Activated naive CD4-positive, alpha-beta T cell (primary cell): ENCODE measurements around the gene PCSK9.

Experiments
- DNase-seq, 4 experiments: peaks; one replicate each; lab custom pipeline; 2025; lab: John Stamatoyannopoulos, UW

Gene PCSK9

DNA sequence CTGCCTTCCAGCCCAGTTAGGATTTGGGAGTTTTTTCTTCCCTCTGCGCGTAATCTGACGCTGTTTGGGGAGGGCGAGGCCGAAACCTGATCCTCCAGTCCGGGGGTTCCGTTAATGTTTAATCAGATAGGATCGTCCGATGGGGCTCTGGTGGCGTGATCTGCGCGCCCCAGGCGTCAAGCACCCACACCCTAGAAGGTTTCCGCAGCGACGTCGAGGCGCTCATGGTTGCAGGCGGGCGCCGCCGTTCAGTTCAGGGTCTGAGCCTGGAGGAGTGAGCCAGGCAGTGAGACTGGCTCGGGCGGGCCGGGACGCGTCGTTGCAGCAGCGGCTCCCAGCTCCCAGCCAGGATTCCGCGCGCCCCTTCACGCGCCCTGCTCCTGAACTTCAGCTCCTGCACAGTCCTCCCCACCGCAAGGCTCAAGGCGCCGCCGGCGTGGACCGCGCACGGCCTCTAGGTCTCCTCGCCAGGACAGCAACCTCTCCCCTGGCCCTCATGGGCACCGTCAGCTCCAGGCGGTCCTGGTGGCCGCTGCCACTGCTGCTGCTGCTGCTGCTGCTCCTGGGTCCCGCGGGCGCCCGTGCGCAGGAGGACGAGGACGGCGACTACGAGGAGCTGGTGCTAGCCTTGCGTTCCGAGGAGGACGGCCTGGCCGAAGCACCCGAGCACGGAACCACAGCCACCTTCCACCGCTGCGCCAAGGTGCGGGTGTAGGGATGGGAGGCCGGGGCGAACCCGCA lies at the start of gene PCSK9:
PCSK9 (plus strand) TSS at position 207 of the 741 bp plus-strand sequence; CDS start at position 497, 290 bp downstream.
- DNase-seq: no peak

DNA sequence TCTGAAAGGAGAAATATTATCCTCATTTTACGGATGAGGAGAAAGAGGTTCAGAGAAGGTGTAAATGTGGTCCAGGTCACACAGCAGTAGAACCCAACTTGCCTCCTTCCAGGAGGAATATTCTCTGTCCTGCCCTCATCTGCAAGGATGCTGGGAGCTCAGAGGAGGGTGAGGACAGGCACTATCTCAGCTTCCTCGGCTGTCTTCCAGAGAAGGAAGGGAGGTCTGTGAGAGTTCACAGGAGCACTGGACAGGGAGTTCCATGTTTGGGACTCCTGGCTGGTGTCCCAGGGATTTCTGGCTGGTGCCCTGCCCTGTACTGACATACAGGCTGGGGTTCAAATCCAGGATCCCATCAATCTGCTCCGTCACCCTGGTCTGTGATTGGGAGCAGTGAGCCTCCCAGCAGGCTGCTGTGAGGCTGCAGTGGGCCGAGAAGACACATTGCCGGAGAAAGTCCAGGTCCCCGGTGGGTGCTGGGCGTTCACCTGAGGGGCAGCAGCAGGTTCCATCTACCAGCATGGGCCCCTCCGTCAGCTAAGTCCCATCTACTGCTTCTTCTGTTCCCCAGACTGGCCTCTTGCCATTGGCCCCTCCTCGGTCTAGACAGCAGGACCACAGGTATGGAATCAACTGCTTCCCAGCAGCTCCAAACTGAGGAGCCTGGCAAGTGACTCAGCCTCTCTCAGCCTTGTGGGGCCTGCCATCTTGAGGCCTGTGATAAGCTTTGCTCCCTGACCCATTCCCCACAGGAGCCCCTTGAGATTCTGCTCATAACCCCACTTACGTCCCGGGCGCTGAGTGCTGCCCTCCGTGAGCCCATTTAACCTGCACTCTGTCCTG lies 49.2 kb upstream of the PCSK9 start:
- no peak for DNase-seq

- DNase-seq: no peak
Measured at GRCh38 chr1:54990916-54991315, 48.4 kb upstream of the PCSK9 start.

DNA sequence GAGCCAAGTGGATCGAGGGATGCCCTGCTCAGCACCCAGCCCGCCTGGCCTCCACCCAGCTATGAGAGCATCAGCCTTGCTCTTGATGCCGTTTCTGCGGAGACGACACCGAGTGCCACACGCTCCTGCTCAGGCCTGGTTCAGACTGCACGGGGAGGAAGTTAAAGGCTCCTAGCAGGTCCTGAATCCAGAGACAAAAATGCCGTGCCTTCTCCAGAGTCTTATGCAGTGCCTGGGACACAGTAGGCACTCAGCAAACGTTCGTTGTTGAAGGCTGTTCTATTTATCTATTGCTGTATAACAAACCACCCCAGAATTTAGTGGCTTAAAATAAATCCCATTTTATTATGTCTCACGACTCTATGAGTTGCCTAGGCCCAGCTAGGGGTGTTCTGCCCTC lies 47.4 kb upstream of the PCSK9 start:
- no peak for DNase-seq

GRCh38 chr1:54993140-54993539 lies 46.2 kb upstream of the PCSK9 start:
- no peak for DNase-seq

- DNase-seq: no peak
Measured at GRCh38 chr1:54994355-54994990, 44.9 kb upstream of the PCSK9 start.

DNA sequence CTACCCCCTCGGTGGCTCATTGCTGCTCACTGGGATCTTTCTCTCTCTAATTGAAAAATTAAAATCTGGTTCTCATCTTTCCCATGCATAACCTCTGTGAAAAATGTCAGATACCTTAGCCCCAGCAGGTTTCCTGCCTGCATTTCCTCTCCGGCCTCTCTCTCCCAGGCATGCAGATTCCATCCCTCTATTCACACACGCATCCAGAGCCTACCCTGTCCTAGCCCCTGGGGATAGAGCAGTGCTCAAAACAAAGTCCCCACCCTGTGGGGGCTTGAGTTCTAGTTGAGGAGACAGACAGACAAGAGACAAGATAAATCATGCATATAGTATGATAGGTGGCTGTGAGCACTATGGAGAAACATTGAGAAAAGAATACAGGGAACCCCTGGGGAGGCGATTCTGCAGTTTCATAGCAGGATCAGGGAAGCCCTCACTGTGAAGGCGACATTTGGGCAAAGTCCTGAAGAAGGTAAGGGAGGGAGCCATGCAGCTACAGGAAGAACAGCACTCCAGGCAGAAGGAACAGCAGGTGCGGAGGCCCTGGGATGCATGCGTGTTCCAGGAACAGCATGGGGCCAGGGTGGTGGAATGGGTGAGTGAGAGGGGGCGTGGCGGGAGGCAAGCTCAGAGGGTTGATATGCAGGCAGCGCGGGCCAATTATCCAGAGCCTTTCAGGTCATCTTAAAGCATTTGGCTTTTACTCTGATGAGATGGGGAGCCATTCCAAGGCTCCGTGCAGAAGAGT lies 44.2 kb upstream of the PCSK9 start:
- no peak for DNase-seq

GRCh38 chr1:54995835-54996234 lies 43.5 kb upstream of the PCSK9 start:
- DNase-seq: no peak

- peak; percentile 27 to 62 (median 46) for DNase-seq
Measured at GRCh38 chr1:54996359-54996868, 42.9 kb upstream of the PCSK9 start.

DNA sequence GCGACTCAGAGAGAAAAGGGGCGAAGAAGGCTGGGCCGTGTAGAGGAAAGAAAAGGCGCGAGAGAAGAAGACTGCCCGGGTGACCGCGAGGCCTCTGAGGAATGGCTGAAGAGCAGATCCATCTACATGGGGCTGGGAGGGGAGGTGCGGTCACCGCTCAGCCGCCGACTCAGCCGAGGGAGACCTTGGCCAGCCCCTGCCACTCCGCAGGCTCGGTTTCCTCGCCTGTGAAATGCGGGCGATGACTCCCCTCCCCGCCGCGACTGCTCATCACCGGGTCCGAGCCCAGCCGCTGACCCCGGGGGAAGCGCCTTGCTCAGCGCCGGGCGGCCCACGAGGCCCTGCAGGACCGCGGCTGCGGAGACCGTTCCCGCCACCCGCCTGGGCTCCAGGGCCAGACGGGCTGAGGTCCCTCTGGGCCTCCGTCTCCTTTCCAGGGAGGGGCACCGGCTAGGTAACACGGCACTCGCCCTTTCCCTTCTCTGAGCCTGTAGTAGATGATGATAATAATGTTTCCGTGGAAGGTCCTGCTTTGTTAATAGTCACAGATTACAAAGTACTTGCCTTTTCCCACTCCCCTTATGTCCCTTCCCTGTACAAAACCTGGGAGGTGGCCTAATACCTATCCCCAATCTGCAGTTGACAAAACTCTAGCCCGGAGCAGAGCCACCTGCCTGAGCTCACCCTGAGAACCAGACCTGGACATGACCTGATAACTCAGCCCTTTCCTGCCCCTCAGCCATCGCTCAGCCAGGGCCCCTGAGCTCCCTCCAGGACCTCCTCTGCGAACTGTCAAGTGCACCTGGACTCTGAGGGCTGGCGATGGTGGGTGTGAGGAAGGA lies 42.3 kb upstream of the PCSK9 start:
- no peak for DNase-seq

GRCh38 chr1:54997711-54997986 lies 41.7 kb upstream of the PCSK9 start:
- DNase-seq: no peak

- DNase-seq: no peak
Measured at GRCh38 chr1:54998100-54998499, 41.2 kb upstream of the PCSK9 start.

GRCh38 chr1:54998677-54999076 lies 40.7 kb upstream of the PCSK9 start, which contains the start of gene BSND:
Gene BSND, plus strand, starts transcription at chr1:54998933. Its CDS starts 254 bp downstream, at chr1:54999187.
- no peak for DNase-seq

- DNase-seq: no peak
Measured at GRCh38 chr1:55000110-55001085, 39.0 kb upstream of the PCSK9 start.

DNA sequence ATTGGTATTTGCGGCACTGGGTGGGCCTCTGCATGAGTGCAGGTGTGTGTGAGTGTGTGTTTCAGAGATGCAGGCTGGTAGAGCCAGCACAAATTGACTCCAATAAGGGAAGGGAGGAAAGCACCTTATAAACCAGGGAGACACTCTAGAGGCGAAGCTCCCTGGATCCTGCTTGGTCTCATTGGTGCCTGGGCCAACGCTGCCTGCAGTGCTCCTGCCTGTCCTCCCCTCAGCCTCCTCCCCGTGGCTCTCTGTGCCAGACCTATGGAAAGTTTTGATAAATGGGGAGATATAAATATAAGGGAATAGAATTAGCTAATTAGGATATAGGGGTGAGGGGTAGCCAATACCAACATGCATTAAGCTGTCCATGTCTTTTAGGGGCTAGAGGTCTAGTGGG lies 38.0 kb upstream of the PCSK9 start:
- DNase-seq: no peak

- DNase-seq: no peak
Measured at GRCh38 chr1:55002686-55003085, 36.7 kb upstream of the PCSK9 start.

DNA sequence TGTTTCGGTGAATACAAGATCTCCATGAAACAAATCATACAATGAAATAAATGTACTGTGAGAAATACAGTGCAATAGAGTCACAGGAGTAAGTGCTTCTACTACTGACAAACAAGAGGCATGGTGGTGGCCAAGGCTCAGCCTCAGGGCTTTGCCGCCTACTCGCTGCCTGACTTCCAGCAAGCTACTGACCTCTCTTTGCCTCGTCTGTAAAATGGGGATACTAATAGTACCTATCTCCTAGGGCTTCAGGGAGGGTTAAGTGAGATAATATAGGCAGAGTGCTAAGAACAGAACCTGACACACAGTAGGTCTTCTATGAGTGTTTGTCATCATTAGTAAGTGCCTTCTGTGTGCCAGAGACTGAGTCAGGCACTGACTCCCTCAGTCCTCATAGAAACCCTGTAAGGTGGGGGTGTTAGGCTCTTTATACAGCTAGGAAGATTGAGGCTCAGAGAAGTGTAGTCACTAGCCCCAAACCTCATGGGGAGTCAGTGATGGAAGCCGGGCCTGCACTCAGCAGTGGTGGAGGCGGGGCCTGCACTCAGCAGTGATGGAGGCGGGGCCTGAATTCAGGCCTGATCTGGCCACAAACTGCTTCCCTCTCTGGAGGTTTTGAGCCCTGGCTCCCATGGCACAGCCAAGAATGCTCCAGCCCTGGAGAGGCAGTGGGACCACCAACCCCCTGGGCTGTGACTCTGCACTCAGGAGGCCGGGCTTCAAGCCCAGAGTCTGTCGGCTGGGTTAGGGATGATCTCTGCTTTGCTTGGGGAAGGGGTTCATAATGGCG lies 33.8 kb upstream of the PCSK9 start:
- DNase-seq: no peak

GRCh38 chr1:55006931-55007330 lies 32.4 kb upstream of the PCSK9 start:
- DNase-seq: no peak

GRCh38 chr1:55007625-55008024 lies 31.7 kb upstream of the PCSK9 start:
- DNase-seq: no peak
